Measurements from ENCODE around the gene STXBP5L.
A peak's percentile ranks its signal among the peaks of the same experiment; 100 is the strongest.

Gene STXBP5L

GRCh38 chr3:121152573-121152972 lies 244.6 kb downstream of the STXBP5L start:
- H3K9ac ChIP-seq (ENCODE audit: low read length): no peak overlapping the region
- no peak overlapping the region for H3K27ac ChIP-seq (ENCODE audit: low read length)
- no peaks in the 10 kb centered on the region for H3K9me3 ChIP-seq (replicated peaks; ENCODE audit: insufficient read depth, low read length)
- H3K4me3 ChIP-seq (ENCODE audit: low read length): no peak overlapping the region
- no peaks in the 10 kb centered on the region for H3K4me1 ChIP-seq (ENCODE audit: low read length)
- no peak overlapping the region for H2AFZ ChIP-seq (ENCODE audit: low read length)
- H3K4me2 ChIP-seq (ENCODE audit: low read depth, low read length): peak overlapping the region; percentile 17; the same call in 1 of the 2 replicates
- no peaks in the 10 kb centered on the region for H3K9me2 ChIP-seq (replicated peaks; ENCODE audit: insufficient read depth, low read length)
- no peaks in the 10 kb centered on the region for H3F3A ChIP-seq (ENCODE audit: insufficient read depth, low read length)
- H3K36me3 ChIP-seq (replicated peaks; ENCODE audit: insufficient read depth, low read length): no peaks in the 10 kb centered on the region
- no peaks in the 10 kb centered on the region for H3K27me3 ChIP-seq (replicated peaks; ENCODE audit: insufficient read depth, low read length)
- no peaks in the 10 kb centered on the region for H4K20me1 ChIP-seq (ENCODE audit: insufficient read depth, low read length)
- H3K79me2 ChIP-seq (ENCODE audit: low read length): no peaks in the 10 kb centered on the region
- no peak for TF ChIP-seq EZH2phosphoT487 (IDR thresholded peaks at IDR 0.05; ENCODE audit: low read length)
- peak; percentile 42 for TF ChIP-seq CTCF (IDR thresholded peaks at IDR 0.05; ENCODE audit: low read length)
- peak; percentile 33 for DNase-seq

GRCh38 chr3:121153851-121154250 lies 245.8 kb downstream of the STXBP5L start:
- Histone ChIP-seq H3K79me2 (ENCODE audit: low read length) (no peaks in the 10 kb centered on the region), H3K27me3 (replicated peaks; ENCODE audit: insufficient read depth, low read length) (no peaks in the 10 kb centered on the region), H3K9me2 (replicated peaks; ENCODE audit: insufficient read depth, low read length) (no peaks in the 10 kb centered on the region), H3K27ac (ENCODE audit: low read length) (no peak overlapping the region), H3F3A (ENCODE audit: insufficient read depth, low read length) (no peaks in the 10 kb centered on the region), H3K36me3 (replicated peaks; ENCODE audit: insufficient read depth, low read length) (no peaks in the 10 kb centered on the region), H3K4me1 (ENCODE audit: low read length) (no peaks in the 10 kb centered on the region), H3K4me3 (ENCODE audit: low read length) (no peak overlapping the region), H4K20me1 (ENCODE audit: insufficient read depth, low read length) (no peaks in the 10 kb centered on the region), H3K9me3 (replicated peaks; ENCODE audit: insufficient read depth, low read length) (no peaks in the 10 kb centered on the region), H3K9ac (ENCODE audit: low read length) (no peak overlapping the region), H3K4me2 (ENCODE audit: low read depth, low read length) (no peak overlapping the region), H2AFZ (ENCODE audit: low read length) (no peak overlapping the region)
- TF ChIP-seq CTCF (IDR thresholded peaks at IDR 0.05; ENCODE audit: low read length) (no peak), EZH2 (optimal IDR thresholded peaks at IDR 0.05; ENCODE audit: low read depth, low read length) (no peak), EZH2phosphoT487 (IDR thresholded peaks at IDR 0.05; ENCODE audit: low read length) (no peak)
- no peak for DNase-seq

- Histone ChIP-seq H3K4me1 (ENCODE audit: low read length) (no peaks in the 10 kb centered on the region), H3K9me3 (replicated peaks; ENCODE audit: insufficient read depth, low read length) (no peaks in the 10 kb centered on the region), H4K20me1 (ENCODE audit: insufficient read depth, low read length) (no peaks in the 10 kb centered on the region), H2AFZ (ENCODE audit: low read length) (no peak overlapping the region), H3K27me3 (replicated peaks; ENCODE audit: insufficient read depth, low read length) (no peaks in the 10 kb centered on the region), H3K9ac (ENCODE audit: low read length) (no peak overlapping the region), H3K27ac (ENCODE audit: low read length) (no peak overlapping the region), H3K79me2 (ENCODE audit: low read length) (no peaks in the 10 kb centered on the region), H3K4me3 (ENCODE audit: low read length) (no peak overlapping the region), H3K36me3 (replicated peaks; ENCODE audit: insufficient read depth, low read length) (no peaks in the 10 kb centered on the region), H3F3A (ENCODE audit: insufficient read depth, low read length) (no peaks in the 10 kb centered on the region), H3K4me2 (ENCODE audit: low read depth, low read length) (no peak overlapping the region), H3K9me2 (replicated peaks; ENCODE audit: insufficient read depth, low read length) (no peaks in the 10 kb centered on the region)
- no peak for DNase-seq
- TF ChIP-seq CTCF (IDR thresholded peaks at IDR 0.05; ENCODE audit: low read length) (no peak), EZH2phosphoT487 (IDR thresholded peaks at IDR 0.05; ENCODE audit: low read length) (no peak), EZH2 (optimal IDR thresholded peaks at IDR 0.05; ENCODE audit: low read depth, low read length) (no peak)
These were observed 247.0 kb downstream of the STXBP5L start for GRCh38 chr3:121155028-121155427.

Measured in MM.1S (cell line).